ENCODE data around the gene GLYR1.

Gene GLYR1

GRCh38 chr16:4837733-4838501 lies 9.2 kb downstream of the GLYR1 start:
- no peak for TF ChIP-seq POLR2AphosphoS5 (IDR thresholded peaks at IDR 0.05; ENCODE audit: low read depth, low read length)
- no peak for TF ChIP-seq POLR2A (IDR thresholded peaks at IDR 0.05; ENCODE audit: low read depth, low read length)
- TF ChIP-seq TAF1 (IDR thresholded peaks at IDR 0.05; ENCODE audit: borderline replicate concordance, low read depth, low read length): no peak
- DNase-seq (ENCODE audit: insufficient read length) (no peak), FAIRE-seq (no peak)

GRCh38 chr16:4836727-4837126 lies 10.4 kb downstream of the GLYR1 start:
- TF ChIP-seq POLR2A (IDR thresholded peaks at IDR 0.05; ENCODE audit: low read depth, low read length) (no peak), POLR2AphosphoS5 (IDR thresholded peaks at IDR 0.05; ENCODE audit: low read depth, low read length) (no peak), TAF1 (IDR thresholded peaks at IDR 0.05; ENCODE audit: borderline replicate concordance, low read depth, low read length) (no peak)
- no peak for FAIRE-seq
- no peak for DNase-seq (ENCODE audit: insufficient read length)

- no peak for DNase-seq (ENCODE audit: insufficient read length)
- no peak for TF ChIP-seq POLR2A (IDR thresholded peaks at IDR 0.05; ENCODE audit: low read depth, low read length)
- TF ChIP-seq POLR2AphosphoS5 (IDR thresholded peaks at IDR 0.05; ENCODE audit: low read depth, low read length): no peak
- TF ChIP-seq TAF1 (IDR thresholded peaks at IDR 0.05; ENCODE audit: borderline replicate concordance, low read depth, low read length): no peak
- FAIRE-seq: no peak
Observed at GRCh38 chr16:4833584-4833983, 13.5 kb downstream of the GLYR1 start.

GRCh38 chr16:4832698-4833343 lies 14.3 kb downstream of the GLYR1 start:
- DNase-seq (ENCODE audit: insufficient read length): no peak
- FAIRE-seq: no peak
- TF ChIP-seq POLR2AphosphoS5 (IDR thresholded peaks at IDR 0.05; ENCODE audit: low read depth, low read length): no peak
- no peak for TF ChIP-seq POLR2A (IDR thresholded peaks at IDR 0.05; ENCODE audit: low read depth, low read length)
- no peak for TF ChIP-seq TAF1 (IDR thresholded peaks at IDR 0.05; ENCODE audit: borderline replicate concordance, low read depth, low read length)

GRCh38 chr16:4831616-4832015 lies 15.5 kb downstream of the GLYR1 start:
- TF ChIP-seq POLR2AphosphoS5 (IDR thresholded peaks at IDR 0.05; ENCODE audit: low read depth, low read length) (no peak), TAF1 (IDR thresholded peaks at IDR 0.05; ENCODE audit: borderline replicate concordance, low read depth, low read length) (no peak)
- FAIRE-seq: no peak
- no peak for DNase-seq (ENCODE audit: insufficient read length)

GRCh38 chr16:4830408-4830807 lies 16.7 kb downstream of the GLYR1 start:
- DNase-seq (ENCODE audit: insufficient read length): no peak
- TF ChIP-seq POLR2AphosphoS5 (IDR thresholded peaks at IDR 0.05; ENCODE audit: low read depth, low read length) (no peak), POLR2A (IDR thresholded peaks at IDR 0.05; ENCODE audit: low read depth, low read length) (no peak), TAF1 (IDR thresholded peaks at IDR 0.05; ENCODE audit: borderline replicate concordance, low read depth, low read length) (no peak)
- FAIRE-seq: no peak

- DNase-seq (ENCODE audit: insufficient read length): no peak
- FAIRE-seq: no peak
- TF ChIP-seq POLR2A (IDR thresholded peaks at IDR 0.05; ENCODE audit: low read depth, low read length) (no peak), TAF1 (IDR thresholded peaks at IDR 0.05; ENCODE audit: borderline replicate concordance, low read depth, low read length) (no peak), POLR2AphosphoS5 (IDR thresholded peaks at IDR 0.05; ENCODE audit: low read depth, low read length) (no peak)
Observed at GRCh38 chr16:4828567-4829321, 18.3 kb downstream of the GLYR1 start.

- no peak for FAIRE-seq
Observed at GRCh38 chr16:4826980-4827379, 20.1 kb downstream of the GLYR1 start.

GRCh38 chr16:4826526-4826925 lies 20.6 kb downstream of the GLYR1 start:
- DNase-seq (ENCODE audit: insufficient read length): no peak
- no peak for TF ChIP-seq TAF1 (IDR thresholded peaks at IDR 0.05; ENCODE audit: borderline replicate concordance, low read depth, low read length)
- no peak for TF ChIP-seq POLR2A (IDR thresholded peaks at IDR 0.05; ENCODE audit: low read depth, low read length)
- TF ChIP-seq POLR2AphosphoS5 (IDR thresholded peaks at IDR 0.05; ENCODE audit: low read depth, low read length): no peak

More at GRCh38 chr16:4826980-4827379, 20.1 kb downstream of the GLYR1 start:
- TF ChIP-seq POLR2A (IDR thresholded peaks at IDR 0.05; ENCODE audit: low read depth, low read length): no peak
- TF ChIP-seq POLR2AphosphoS5 (IDR thresholded peaks at IDR 0.05; ENCODE audit: low read depth, low read length): no peak
- no peak for TF ChIP-seq TAF1 (IDR thresholded peaks at IDR 0.05; ENCODE audit: borderline replicate concordance, low read depth, low read length)
- DNase-seq (ENCODE audit: insufficient read length): no peak

GRCh38 chr16:4825196-4825595 lies 21.9 kb downstream of the GLYR1 start:
- no peak for DNase-seq (ENCODE audit: insufficient read length)
- no peak for FAIRE-seq
- TF ChIP-seq TAF1 (IDR thresholded peaks at IDR 0.05; ENCODE audit: borderline replicate concordance, low read depth, low read length) (no peak), POLR2A (IDR thresholded peaks at IDR 0.05; ENCODE audit: low read depth, low read length) (no peak), POLR2AphosphoS5 (IDR thresholded peaks at IDR 0.05; ENCODE audit: low read depth, low read length) (no peak)

More at GRCh38 chr16:4826526-4826925, 20.6 kb downstream of the GLYR1 start:
- FAIRE-seq: no peak

- DNase-seq (ENCODE audit: insufficient read length): no peak
- TF ChIP-seq POLR2A (IDR thresholded peaks at IDR 0.05; ENCODE audit: low read depth, low read length) (no peak), POLR2AphosphoS5 (IDR thresholded peaks at IDR 0.05; ENCODE audit: low read depth, low read length) (no peak), TAF1 (IDR thresholded peaks at IDR 0.05; ENCODE audit: borderline replicate concordance, low read depth, low read length) (no peak)
- no peak for FAIRE-seq
Observed at GRCh38 chr16:4820652-4821051, 26.4 kb downstream of the GLYR1 start.

Measured in GM12892 (cell line).